Small intestine (tissue), 7 donors: ENCODE results near the gene DXO. TPM values are rescaled to one million over a fixed set of nuclear protein-coding genes. Genes with fewer than 3 reads are reported as not detected.

Source experiments
- DNase-seq, 2 donors: peaks; one replicate each; pipeline versions ENCODE4 v3.0.0 to v3.0.0-alpha.2; 2013
- FAIRE-seq: peaks from 2 replicates; lab custom pipeline; 2012; peaks lifted over from hg19 to GRCh38; lab: Jason Lieb, UNC
- H3K27ac ChIP-seq, 3 donors: one replicate each; pipeline ENCODE4 v1.5.1; 2013; ENCODE audit warnings: low read length in 2 of 3, mild to moderate bottlenecking in 2 of 3, control low read depth in 1 of 3, inconsistent platforms in 1 of 3, low read depth in 1 of 3, moderate library complexity in 1 of 3
- H3K27me3 ChIP-seq, 3 donors: one replicate each; pipeline ENCODE4 v1.6.1; 2013; ENCODE audit warnings: low read length in 3 of 3, inconsistent platforms in 1 of 3; ENCODE audit not compliant: control insufficient read depth in 3 of 3, insufficient read depth in 3 of 3
- H3K36me3 ChIP-seq, 3 donors: one replicate each; pipeline ENCODE4 v1.6.1; 2013; ENCODE audit warnings: low read length in 3 of 3, inconsistent platforms in 1 of 3, low read depth in 1 of 3, mild to moderate bottlenecking in 1 of 3, moderate library complexity in 1 of 3; ENCODE audit not compliant: control insufficient read depth in 3 of 3, insufficient read depth in 2 of 3
- H3K4me1 ChIP-seq, 3 donors: one replicate each; pipeline ENCODE4 v1.6.1; 2013; ENCODE audit warnings: low read length in 2 of 3, inconsistent platforms in 1 of 3, low read depth in 1 of 3, mild to moderate bottlenecking in 1 of 3, moderate library complexity in 1 of 3; ENCODE audit not compliant: control insufficient read depth in 3 of 3, insufficient read depth in 2 of 3
- H3K4me3 ChIP-seq, 3 donors: one replicate each; pipeline ENCODE4 v1.5.1; 2013; ENCODE audit warnings: low read length in 3 of 3, control low read depth in 1 of 3, inconsistent platforms in 1 of 3, low read depth in 1 of 3, mild to moderate bottlenecking in 1 of 3, moderate library complexity in 1 of 3
- H3K9me3 ChIP-seq, 2 donors: one replicate each; pipeline ENCODE4 v1.6.1; 2013; ENCODE audit warnings: low read depth in 1 of 2, low read length in 1 of 2; ENCODE audit not compliant: control insufficient read depth in 2 of 2, insufficient read depth in 1 of 2
- WGBS, 3 donors: extraction: QIAGEN DNeasy Blood & Tissue Kit; methylation state at CpG; one replicate each; pipeline ENCODE4 v1.1.7; 2013; 5-methylcytosine and 5-hydroxymethylcytosine counted together
- polyA plus RNA-seq, 4 donors: library from polyadenylated mRNA; stranded (reverse) in 3 of 4; unstranded in 1 of 4; fragments of 200-250 nt in 3 of 4; fragments of 120-200 nt in 1 of 4; gene quantifications; one replicate each; pipeline versions ENCODE4 v1.2.1 to v1.2.3, GENCODE V29; 2013
- donor health status: healthy with polysubstance abuse.
- donor health status: control.
- donor health status: control.
- donor health status: Bipolar disorder and iron deficiency.
- donor health status: healthy.

Gene DXO
- polyA plus RNA-seq, 4 donors, result 14.1 to 16.8 (median 16.0) TPM

GRCh38 chr6:31968326-31968725 is 3.6 kb downstream of the DXO start:
- no peaks in the 10 kb centered on the region for H3K9me3 ChIP-seq
- no peak overlapping the region for H3K27ac ChIP-seq
- H3K36me3 ChIP-seq, result peaks cover 20 to 77% (median 35%) of the 10 kb centered on the region in 3 donors
- no peaks in the 10 kb centered on the region for H3K27me3 ChIP-seq
- peaks cover 2 to 12% (median 7%) of the 10 kb centered on the region in 3 donors for H3K4me1 ChIP-seq
- no peak for DNase-seq
- FAIRE-seq, result no peak
- WGBS, 3 donors, result 85 to 92% (median 89%) methylated on average over 11 of the region's 11 CpGs
- H3K4me3 ChIP-seq, result no peak overlapping the region

DNA sequence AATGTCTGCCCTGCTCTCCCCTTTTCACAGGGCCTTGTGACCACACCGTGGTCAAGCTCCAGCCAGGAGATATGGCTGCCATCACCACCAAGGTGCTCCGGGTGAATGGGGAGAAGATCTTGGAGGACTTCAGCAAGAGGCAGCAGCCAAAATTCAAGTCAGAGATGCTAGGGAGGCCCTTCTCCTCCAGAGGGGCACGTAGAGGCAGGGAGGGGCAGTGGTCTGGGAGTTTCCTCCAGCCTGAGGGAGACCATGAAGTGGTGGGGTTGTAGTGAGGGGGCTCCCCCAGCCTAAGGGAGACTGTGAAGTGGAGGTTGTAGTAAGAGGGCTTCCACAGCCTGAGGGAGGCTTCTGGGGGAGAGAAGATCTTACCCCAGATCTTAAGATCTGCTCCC is 4.0 kb downstream of the DXO start:
- Histone ChIP-seq H3K27me3 (no peaks in the 10 kb centered on the region), H3K4me1 (peaks cover 2 to 8% (median 3%) of the 10 kb centered on the region in 3 donors), H3K9me3 (no peaks in the 10 kb centered on the region), H3K36me3 (peaks cover 20 to 81% (median 35%) of the 10 kb centered on the region in 3 donors), H3K4me3 (no peak overlapping the region), H3K27ac (peak overlapping the region in 1 of 3 donors; percentile 6)
- 83 to 85% (median 85%) methylated on average over 3 of the region's 3 CpGs for WGBS, 3 donors
- DNase-seq (no peak), FAIRE-seq (no peak)

GRCh38 chr6:31966997-31967925 is 4.7 kb downstream of the DXO start:
- no peak for FAIRE-seq
- peaks cover 21 to 88% (median 35%) of the 10 kb centered on the region in 3 donors for H3K36me3 ChIP-seq
- DNase-seq, result no peak
- no peak overlapping the region for H3K4me3 ChIP-seq
- H3K9me3 ChIP-seq, result no peaks in the 10 kb centered on the region
- peaks cover 2 to 7% (median 3%) of the 10 kb centered on the region in 3 donors for H3K4me1 ChIP-seq
- H3K27ac ChIP-seq, result peak overlapping the region in 1 of 3 donors; percentile 6
- H3K27me3 ChIP-seq, result no peaks in the 10 kb centered on the region
- WGBS, 3 donors, result 81 to 87% (median 84%) methylated on average over 10 of the region's 10 CpGs

GRCh38 chr6:31966506-31966905 is 5.4 kb downstream of the DXO start:
- no peak overlapping the region for H3K4me3 ChIP-seq
- DNase-seq (no peak), FAIRE-seq (no peak)
- no peaks in the 10 kb centered on the region for H3K27me3 ChIP-seq
- WGBS, 3 donors, result 92 to 94% (median 93%) methylated on average over 7 of the region's 7 CpGs
- H3K27ac ChIP-seq, result no peak overlapping the region
- H3K9me3 ChIP-seq, result no peaks in the 10 kb centered on the region
- H3K4me1 ChIP-seq, result peaks cover 2 to 7% (median 3%) of the 10 kb centered on the region in 3 donors
- H3K36me3 ChIP-seq, result peaks cover 26 to 95% (median 35%) of the 10 kb centered on the region in 3 donors

GRCh38 chr6:31965700-31966099 is 6.2 kb downstream of the DXO start:
- Histone ChIP-seq H3K27me3 (no peaks in the 10 kb centered on the region), H3K4me3 (no peak overlapping the region), H3K4me1 (peaks cover 0 to 1% (median 0%) of the 10 kb centered on the region in 3 donors), H3K27ac (no peak overlapping the region), H3K36me3 (peaks cover 28 to 94% (median 35%) of the 10 kb centered on the region in 3 donors), H3K9me3 (no peaks in the 10 kb centered on the region)
- DNase-seq, result no peak
- no peak for FAIRE-seq
- WGBS, 3 donors, result 91 to 94% (median 92%) methylated on average over 13 of the region's 13 CpGs

GRCh38 chr6:31963921-31964320 is 8.0 kb downstream of the DXO start:
- Histone ChIP-seq H3K27ac (no peak overlapping the region), H3K36me3 (peaks cover 26 to 85% (median 28%) of the 10 kb centered on the region in 3 donors), H3K4me3 (no peak overlapping the region), H3K27me3 (no peaks in the 10 kb centered on the region), H3K9me3 (no peaks in the 10 kb centered on the region), H3K4me1 (peaks cover 0 to 9% (median 2%) of the 10 kb centered on the region in 3 donors)
- WGBS, 3 donors, result 96 to 97% (median 97%) methylated on average over 19 of the region's 19 CpGs
- DNase-seq (no peak), FAIRE-seq (no peak)

- WGBS, 3 donors, result 93 to 96% (median 94%) methylated on average over 12 of the region's 12 CpGs
- H3K36me3 ChIP-seq, result peaks cover 13 to 66% (median 24%) of the 10 kb centered on the region in 3 donors
- FAIRE-seq, result no peak
Observed at GRCh38 chr6:31961616-31962015, 10.3 kb downstream of the DXO start.

More at GRCh38 chr6:31961616-31962015, 10.3 kb downstream of the DXO start:
- H3K9me3 ChIP-seq, result no peaks in the 10 kb centered on the region
- peaks cover 5 to 18% (median 5%) of the 10 kb centered on the region in 3 donors for H3K4me1 ChIP-seq
- H3K27ac ChIP-seq, result no peak overlapping the region
- DNase-seq, result no peak
- H3K4me3 ChIP-seq, result no peak overlapping the region
- no peaks in the 10 kb centered on the region for H3K27me3 ChIP-seq
